ENCODE data around the gene MPP7. TPM values are rescaled to one million over a fixed set of nuclear protein-coding genes. Genes with fewer than 3 reads are reported as not detected.

Gene MPP7
- total RNA-seq, 3 donors from 2014 or later (not counting 1 experiment from before 2014, with no cell fraction given), result 11.5 to 21.0 (median 19.1) TPM

DNA sequence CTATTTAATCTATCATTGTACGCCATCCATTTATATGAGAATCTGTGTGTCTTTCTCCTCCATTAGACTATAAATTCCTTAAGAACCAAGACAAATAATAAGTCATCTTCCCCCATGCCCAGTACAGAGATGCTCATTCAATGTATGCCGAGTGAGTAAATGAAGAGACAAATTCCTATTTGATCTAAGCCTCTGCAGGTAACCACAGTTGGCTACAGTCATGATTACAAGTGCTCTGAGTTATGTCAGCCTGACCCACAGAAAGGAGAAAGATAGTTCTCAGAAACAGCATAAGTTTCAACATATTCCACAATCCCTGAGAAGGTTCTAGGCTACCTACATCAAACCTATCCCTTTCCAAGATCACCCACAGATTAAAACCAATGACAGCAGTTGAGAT lies 46.1 kb downstream of the MPP7 start:
- 93% methylated on average over 2 of the region's 2 CpGs for WGBS (ENCODE audit: insufficient coverage)
- H3K4me3 Mint-ChIP-seq, result no peak overlapping the region
- no peaks in the 10 kb centered on the region for H3K9me3 Mint-ChIP-seq
- peaks cover 3% of the 10 kb centered on the region for H3K4me1 ChIP-seq (ENCODE audit: control insufficient read depth, insufficient read depth, low read length)
- no peak overlapping the region for H3K4me3 ChIP-seq (ENCODE audit: low read length)
- peaks cover 10 to 18% of the 10 kb centered on the region in 2 donors for H3K4me1 Mint-ChIP-seq
- H3K9me3 ChIP-seq (ENCODE audit: control insufficient read depth, insufficient read depth, low read length), result no peaks in the 10 kb centered on the region
- H3K27me3 ChIP-seq (ENCODE audit: control insufficient read depth, insufficient read depth, low read length), result no peaks in the 10 kb centered on the region
- no peaks in the 10 kb centered on the region for H3K27me3 Mint-ChIP-seq (ENCODE audit: low read depth in 2 of 2)
- no peaks in the 10 kb centered on the region for H3K36me3 ChIP-seq (ENCODE audit: control insufficient read depth, insufficient read depth, low read length)
- no peak for DNase-seq
- no peak for ATAC-seq
- no peak overlapping the region for H3K27ac ChIP-seq (ENCODE audit: low read length)
- no peaks in the 10 kb centered on the region for H3K36me3 Mint-ChIP-seq
- H3K27ac Mint-ChIP-seq, result no peak overlapping the region
- intact Hi-C loops (cut with micrococcal nuclease), result no loop called here
- TF ChIP-seq, protein P1, sequence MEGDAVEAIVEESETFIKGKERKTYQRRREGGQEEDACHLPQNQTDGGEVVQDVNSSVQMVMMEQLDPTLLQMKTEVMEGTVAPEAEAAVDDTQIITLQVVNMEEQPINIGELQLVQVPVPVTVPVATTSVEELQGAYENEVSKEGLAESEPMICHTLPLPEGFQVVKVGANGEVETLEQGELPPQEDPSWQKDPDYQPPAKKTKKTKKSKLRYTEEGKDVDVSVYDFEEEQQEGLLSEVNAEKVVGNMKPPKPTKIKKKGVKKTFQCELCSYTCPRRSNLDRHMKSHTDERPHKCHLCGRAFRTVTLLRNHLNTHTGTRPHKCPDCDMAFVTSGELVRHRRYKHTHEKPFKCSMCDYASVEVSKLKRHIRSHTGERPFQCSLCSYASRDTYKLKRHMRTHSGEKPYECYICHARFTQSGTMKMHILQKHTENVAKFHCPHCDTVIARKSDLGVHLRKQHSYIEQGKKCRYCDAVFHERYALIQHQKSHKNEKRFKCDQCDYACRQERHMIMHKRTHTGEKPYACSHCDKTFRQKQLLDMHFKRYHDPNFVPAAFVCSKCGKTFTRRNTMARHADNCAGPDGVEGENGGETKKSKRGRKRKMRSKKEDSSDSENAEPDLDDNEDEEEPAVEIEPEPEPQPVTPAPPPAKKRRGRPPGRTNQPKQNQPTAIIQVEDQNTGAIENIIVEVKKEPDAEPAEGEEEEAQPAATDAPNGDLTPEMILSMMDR (IDR thresholded peaks at IDR 0.05), result no peak

DNA sequence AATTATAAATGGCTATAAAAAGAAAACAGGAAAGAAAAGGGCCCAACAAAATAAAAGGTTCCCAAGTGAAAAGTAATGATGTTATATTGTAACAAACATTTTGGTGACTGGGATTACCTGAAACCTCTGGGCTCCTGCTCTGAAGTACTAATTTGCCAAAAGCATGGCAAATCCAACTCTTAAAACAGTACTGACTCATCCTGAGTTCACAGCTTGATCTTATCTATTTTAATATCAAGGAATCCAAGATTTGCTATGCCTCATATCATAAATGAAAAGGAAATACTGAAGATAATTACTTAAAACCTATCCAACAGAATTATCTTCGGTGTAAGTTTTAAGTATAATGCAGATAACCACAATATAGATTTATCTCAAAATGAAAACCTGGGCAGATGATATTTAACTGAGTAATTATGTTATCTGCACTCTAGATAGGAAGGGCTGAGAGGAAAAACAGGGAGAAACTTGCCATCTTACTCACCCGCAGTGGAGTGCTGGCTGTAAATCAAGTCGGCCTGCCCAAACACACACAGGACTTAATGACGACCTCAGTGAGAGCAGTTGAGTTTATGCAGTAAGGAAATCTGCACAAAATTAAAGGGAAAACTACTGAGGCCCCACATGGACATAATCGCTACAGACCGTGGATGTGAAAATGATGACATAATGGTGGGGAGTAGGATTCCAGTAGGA lies 48.4 kb downstream of the MPP7 start:
- peaks cover 9% of the 10 kb centered on the region in 2 donors for H3K4me1 Mint-ChIP-seq

DNA sequence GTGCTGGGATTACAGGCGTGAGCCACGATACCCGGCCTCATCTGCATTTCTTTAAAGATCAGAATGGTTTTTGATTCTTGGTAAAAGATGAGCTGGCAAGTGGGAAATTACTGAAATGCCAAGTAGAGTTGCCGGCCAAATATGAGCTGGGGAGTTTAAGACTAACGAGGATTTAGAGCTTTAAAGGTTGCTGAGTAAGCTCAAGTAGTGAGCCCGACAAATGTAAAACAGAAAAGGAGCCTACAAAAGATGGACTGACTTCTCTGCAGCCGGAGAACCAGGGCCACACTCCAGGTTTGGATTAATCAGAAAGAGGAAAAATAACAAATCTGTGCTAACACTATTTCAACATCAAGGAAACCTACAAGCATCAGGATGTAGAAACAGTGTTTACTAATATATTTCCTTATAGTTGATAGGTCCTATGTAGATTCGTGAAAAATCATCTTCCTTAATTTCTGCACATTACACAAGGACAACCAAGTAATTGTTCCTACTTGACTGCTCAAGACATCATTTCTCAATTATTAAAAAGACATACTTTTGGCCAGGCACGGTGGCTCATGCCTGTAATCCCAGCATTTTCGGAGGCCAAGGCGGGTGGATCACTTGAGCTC lies 49.6 kb downstream of the MPP7 start:
- Histone ChIP-seq H3K27me3 (ENCODE audit: control insufficient read depth, insufficient read depth, low read length) (no peaks in the 10 kb centered on the region), H3K4me3 (ENCODE audit: low read length) (no peak overlapping the region), H3K9me3 (ENCODE audit: control insufficient read depth, insufficient read depth, low read length) (no peaks in the 10 kb centered on the region), H3K4me1 (ENCODE audit: control insufficient read depth, insufficient read depth, low read length) (peaks cover under 1% of the 10 kb centered on the region), H3K27ac (ENCODE audit: low read length) (no peak overlapping the region), H3K36me3 (ENCODE audit: control insufficient read depth, insufficient read depth, low read length) (no peaks in the 10 kb centered on the region)
- H3K27me3 Mint-ChIP-seq (ENCODE audit: low read depth in 2 of 2), result no peaks in the 10 kb centered on the region
- no peak overlapping the region for H3K27ac Mint-ChIP-seq
- 95% methylated on average over 11 of the region's 11 CpGs for WGBS (ENCODE audit: insufficient coverage)
- no peak overlapping the region for H3K4me3 Mint-ChIP-seq
- TF ChIP-seq, protein P1 (IDR thresholded peaks at IDR 0.05), result no peak
- H3K36me3 Mint-ChIP-seq, result no peaks in the 10 kb centered on the region
- peaks cover 13 to 14% of the 10 kb centered on the region in 2 donors for H3K4me1 Mint-ChIP-seq
- intact Hi-C loops (cut with micrococcal nuclease), result no loop called here
- ATAC-seq, result no peak
- H3K9me3 Mint-ChIP-seq, result no peaks in the 10 kb centered on the region
- DNase-seq, result no peak

More for the DNA sequence above, 48.4 kb downstream of the MPP7 start:
- Mint-ChIP-seq H3K4me3 (no peak overlapping the region), H3K27ac (no peak overlapping the region), H3K36me3 (no peaks in the 10 kb centered on the region), H3K27me3 (ENCODE audit: low read depth in 2 of 2) (no peaks in the 10 kb centered on the region), H3K9me3 (no peaks in the 10 kb centered on the region)
- intact Hi-C loops (cut with micrococcal nuclease), result no loop called here
- no peak overlapping the region for H3K4me3 ChIP-seq (ENCODE audit: low read length)
- TF ChIP-seq, protein P1 (IDR thresholded peaks at IDR 0.05), result no peak
- 54% methylated on average over 5 of the region's 6 CpGs for WGBS (ENCODE audit: insufficient coverage)
- H3K27me3 ChIP-seq (ENCODE audit: control insufficient read depth, insufficient read depth, low read length), result no peaks in the 10 kb centered on the region
- H3K4me1 ChIP-seq (ENCODE audit: control insufficient read depth, insufficient read depth, low read length), result no peaks in the 10 kb centered on the region
- DNase-seq (no peak), ATAC-seq (no peak)
- H3K36me3 ChIP-seq (ENCODE audit: control insufficient read depth, insufficient read depth, low read length), result no peaks in the 10 kb centered on the region
- H3K9me3 ChIP-seq (ENCODE audit: control insufficient read depth, insufficient read depth, low read length), result no peaks in the 10 kb centered on the region
- no peak overlapping the region for H3K27ac ChIP-seq (ENCODE audit: low read length)

Other genes starting within 250 kb of the MPP7 start
- gene WAC, start 230.1 kb upstream of the MPP7 start, total RNA-seq, result 100 to 1,000 TPM; 225 to 245 (median 226) TPM

Data from natural killer cell (primary cell).